ENCODE results near the gene DPF3.

GRCh38 chr14:72577521-72577920 lies 316.4 kb downstream of the DPF3 start:
- TF ChIP-seq BHLHE40 (IDR thresholded peaks at IDR 0.05; ENCODE audit: borderline replicate concordance) = no peak
- TF ChIP-seq SUZ12 (IDR thresholded peaks at IDR 0.05) = no peak
- TF ChIP-seq L3MBTL2 (conservative IDR thresholded peaks at IDR 0.05) = no peak

Measured in HEK293T (cell line).